HCT116 (cell line): ENCODE results near the gene HOXB7. TPM values are rescaled to one million over a fixed set of nuclear protein-coding genes. Genes with fewer than 3 reads are reported as not detected.

Experiments used
- ATAC-seq: fragments of 200-7000 bp; cut with Tn5 transposase; 2 replicates; pipeline ENCODE4 v1.9.1; 2020; ENCODE audit warnings: mild to moderate bottlenecking, moderate library complexity
- BruUV-seq: library from RNA; stranded (reverse); fragments of 400-500 nt; replicated peaks from 2 replicates; lab custom pipeline; 2021; lab: Mats Ljungman, UMichigan
- CTCF ChIA-PET: fragments of 300-600 bp; sonication (Branson Sonifier 250); formaldehyde crosslinking; loops from one replicate; lab custom pipeline; 2021; ENCODE audit warnings: antibody characterized with exemption; lab: Charles Lee
- POLR2A ChIA-PET: fragments of 300-600, 350-600 bp; sonication (Branson Sonifier 250); formaldehyde crosslinking; loops from one replicate; lab custom pipeline; 2021; ENCODE audit warnings: antibody characterized with exemption; lab: Charles Lee
- RAD21 ChIA-PET, 2 experiments: fragments of 300-600 bp; sonication (Branson Sonifier 250); formaldehyde crosslinking; loops; one replicate each; lab custom pipeline; 2023; ENCODE audit warnings: low total read pairs in 2 of 2; ENCODE audit not compliant: uncharacterized antibody in 2 of 2, unreplicated experiment in 2 of 2, low non-redundant PET in 1 of 2; lab: Charles Lee
- DNase-seq: peaks from one replicate; pipeline ENCODE4 v3.0.0-alpha.2; 2010; ENCODE audit warnings: low read depth, low spot score
- H2AFZ ChIP-seq: fragments of 200-600 bp; shearing (Covaris generic), sonication (generic); 2 replicates; pipeline ENCODE4 v1.6.1; 2017; ENCODE audit warnings: low read depth, mixed run types, mixed read lengths, antibody characterized with exemption, low read length; ENCODE audit not compliant: poor library complexity, severe bottlenecking
- H3K27ac ChIP-seq: 2 replicates; pipeline ENCODE4 v1.5.1; 2012; ENCODE audit warnings: low read depth, low read length
- H3K27me3 ChIP-seq: fragments of 200-600 bp; sonication (generic); 2 replicates; pipeline ENCODE4 v1.6.1; 2016; ENCODE audit warnings: mixed run types, low read length, mixed read lengths; ENCODE audit not compliant: insufficient read depth
- H3K36me3 ChIP-seq, 2 experiments: fragments of 200-500 bp in 1 of 2; fragments of 200-600 bp in 1 of 2; sonication (Bioruptor generic) in 1 of 2; sonication (generic) in 1 of 2; 2 replicates each; pipeline versions ENCODE4 v1.5.1 to v1.6.1; 2014 to 2016; ENCODE audit warnings: low read length in 2 of 2, inconsistent platforms in 1 of 2, mixed read lengths in 1 of 2, mixed run types in 1 of 2; ENCODE audit not compliant: insufficient read depth in 2 of 2, control insufficient read depth in 1 of 2
- H3K4me1 ChIP-seq, 2 experiments: fragments of 200-600 bp in 1 of 2; sonication (generic) in 1 of 2; 2 replicates each; pipeline versions ENCODE4 v1.5.1 to v1.6.1; 2012 to 2017; ENCODE audit warnings: low read length in 2 of 2, inconsistent platforms in 1 of 2, mild to moderate bottlenecking in 1 of 2, mixed read lengths in 1 of 2, mixed run types in 1 of 2, moderate library complexity in 1 of 2; ENCODE audit not compliant: insufficient read depth in 2 of 2, control insufficient read depth in 1 of 2
- H3K4me2 ChIP-seq: fragments of 200-600 bp; sonication (generic); 2 replicates; pipeline ENCODE4 v1.6.1; 2017; ENCODE audit warnings: mixed run types, low read length, mixed read lengths
- H3K4me3 ChIP-seq, 2 experiments: fragments of 200-600 bp in 1 of 2; sonication (generic) in 1 of 2; replicated peaks in 1 of 2; 2 replicates each; pipeline ENCODE4 v1.5.1; 2011 to 2016; ENCODE audit warnings: low read length in 2 of 2, control low read depth in 1 of 2, low read depth in 1 of 2, mild to moderate bottlenecking in 1 of 2, mixed read lengths in 1 of 2, mixed run types in 1 of 2
- H3K79me2 ChIP-seq: fragments of 200-600 bp; sonication (generic); 2 replicates; pipeline ENCODE4 v1.6.1; 2017; ENCODE audit warnings: mild to moderate bottlenecking, mixed run types, low read length, moderate library complexity, mixed read lengths; ENCODE audit not compliant: insufficient read depth
- H3K9ac ChIP-seq: fragments of 200-600 bp; sonication (generic); 2 replicates; pipeline ENCODE4 v1.6.1; 2016; ENCODE audit warnings: low read length, mixed read lengths
- H3K9me2 ChIP-seq: fragments of 200-600 bp; sonication (generic), shearing (Covaris generic); 2 replicates; pipeline ENCODE4 v1.6.1; 2017; ENCODE audit warnings: mixed run types, mild to moderate bottlenecking, moderate library complexity; ENCODE audit not compliant: insufficient read depth
- H3K9me3 ChIP-seq, 2 experiments: fragments of 200-500 bp in 1 of 2; fragments of 200-600 bp in 1 of 2; sonication (Bioruptor generic) in 1 of 2; sonication (generic) in 1 of 2; 2 replicates each; pipeline ENCODE4 v1.6.1; 2014 to 2017; ENCODE audit warnings: low read length in 2 of 2, mixed read lengths in 2 of 2, inconsistent platforms in 1 of 2, low read depth in 1 of 2, mild to moderate bottlenecking in 1 of 2, mixed run types in 1 of 2, moderate library complexity in 1 of 2; ENCODE audit not compliant: control insufficient read depth in 1 of 2, insufficient read depth in 1 of 2
- H4K20me1 ChIP-seq: fragments of 200-600 bp; sonication (generic), shearing (Covaris generic); 2 replicates; pipeline ENCODE4 v1.6.1; 2017; ENCODE audit warnings: mixed run types, mild to moderate bottlenecking, moderate library complexity; ENCODE audit not compliant: insufficient read depth
- CBX3 ChIP-seq: IDR thresholded peaks from 2 replicates; pipeline ENCODE4 v1.6.1; 2012; ENCODE audit warnings: low read depth
- CTCF ChIP-seq, 3 experiments: fragments of 200-600 bp in 1 of 3; sonication (generic) in 1 of 3; IDR thresholded peaks in 2 of 3; conservative IDR thresholded peaks in 1 of 3; 2 replicates each; pipeline ENCODE4 v1.5.1; 2012 to 2017; ENCODE audit warnings: low read depth in 2 of 3, low read length in 2 of 3, antibody characterized with exemption in 1 of 3, borderline replicate concordance in 1 of 3, control low read depth in 1 of 3, mild to moderate bottlenecking in 1 of 3, mixed read lengths in 1 of 3, mixed run types in 1 of 3, moderate library complexity in 1 of 3; ENCODE audit not compliant: insufficient read depth in 1 of 3
- EGR1 ChIP-seq: IDR thresholded peaks from 2 replicates; pipeline ENCODE4 v1.6.1; 2012; ENCODE audit warnings: low read depth
- ELF1 ChIP-seq: IDR thresholded peaks from 2 replicates; pipeline ENCODE4 v1.6.1; 2012; ENCODE audit warnings: low read depth, borderline replicate concordance
- EZH2 ChIP-seq: fragments of 200-600 bp; sonication (generic); IDR thresholded peaks from 2 replicates; pipeline ENCODE4 v1.6.1; 2017; ENCODE audit warnings: antibody characterized with exemption, mixed run types
- FOSL1 ChIP-seq: IDR thresholded peaks from 2 replicates; pipeline ENCODE4 v1.6.1; 2012; ENCODE audit warnings: low read depth
- JUND ChIP-seq: IDR thresholded peaks from 2 replicates; pipeline ENCODE4 v1.6.1; 2012
- POLR2A ChIP-seq: IDR thresholded peaks from 2 replicates; pipeline ENCODE4 v1.7.0; 2011; ENCODE audit warnings: borderline replicate concordance; ENCODE audit not compliant: insufficient read depth, insufficient read length; ENCODE audit errors: extremely low read depth
- POLR2AphosphoS5 ChIP-seq: IDR thresholded peaks from 2 replicates; pipeline ENCODE4 v1.6.1; 2011; ENCODE audit warnings: mild to moderate bottlenecking, low read depth, low read length, moderate library complexity
- SRF ChIP-seq: IDR thresholded peaks from 2 replicates; pipeline ENCODE4 v1.6.1; 2012; ENCODE audit warnings: low read depth
- YY1 ChIP-seq: IDR thresholded peaks from 2 replicates; pipeline ENCODE4 v1.6.1; 2011; ENCODE audit warnings: low read length, low read depth, moderate library complexity, mild to moderate bottlenecking; ENCODE audit not compliant: insufficient replicate concordance; ENCODE audit errors: extremely low read depth
- ZNF274 ChIP-seq: fragments of 200-500 bp; sonication (Bioruptor generic); IDR thresholded peaks from 2 replicates; pipeline ENCODE4 v1.6.1; 2014; ENCODE audit warnings: mild to moderate bottlenecking, low read depth, low read length, inconsistent platforms
- intact Hi-C: fragments of 100-400 bp; cut with micrococcal nuclease; formaldehyde crosslinking; loops from 2 replicates; pipeline ENCODE4 v1.10.0; 2022
- total RNA-seq: library from RNA; stranded (reverse); gene quantifications from one replicate; pipeline ENCODE4 v1.2.1, GENCODE V29; 2021; ENCODE audit not compliant: unreplicated experiment
- TF ChIP-seq, protein P1 (sequence below): IDR thresholded peaks from 2 replicates; pipeline ENCODE4 v1.6.1; 2012

Gene HOXB7
- total RNA-seq, 1 experiment from 2014 or later = 33.6 TPM

GRCh38 chr17:48588528-48588927 lies 22.3 kb downstream of the HOXB7 start:
- H4K20me1 ChIP-seq = no peaks in the 10 kb centered on the region
- intact Hi-C loops = no loop called here
- peaks cover 18 to 59% of the 10 kb centered on the region in 2 experiments for H3K4me1 ChIP-seq
- H3K4me2 ChIP-seq = no peak overlapping the region
- H3K9ac ChIP-seq = no peak overlapping the region
- ChIA-PET POLR2A (interaction anchor here (1.2 kb wide), 1 partner anchor 647 kb away, joined by 3 read pairs; the partner anchor contains the start of gene PNPO), RAD21 (interaction anchor here in 1 of 2 experiments (1.0 kb wide), 1 partner anchor 253 kb away, joined by 3 read pairs; no protein-coding TSS in a partner anchor), CTCF (interaction anchor here (1.1 to 2.0 kb wide), 9 partner anchors 24 to 562 kb away, joined by 3 to 9 read pairs (median 4); partner anchors contain the start of gene HOXB8)
- H3K79me2 ChIP-seq = peaks cover 56% of the 10 kb centered on the region
- TF ChIP-seq EGR1 = no peak
- no peak for TF ChIP-seq FOSL1
- TF ChIP-seq, protein P1, sequence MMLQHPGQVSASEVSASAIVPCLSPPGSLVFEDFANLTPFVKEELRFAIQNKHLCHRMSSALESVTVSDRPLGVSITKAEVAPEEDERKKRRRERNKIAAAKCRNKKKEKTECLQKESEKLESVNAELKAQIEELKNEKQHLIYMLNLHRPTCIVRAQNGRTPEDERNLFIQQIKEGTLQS = no peak
- TF ChIP-seq POLR2AphosphoS5 = no peak
- no peak for TF ChIP-seq JUND
- no peak for TF ChIP-seq ELF1
- no peak for TF ChIP-seq CBX3
- TF ChIP-seq POLR2A = no peak
- no peak for TF ChIP-seq SRF
- no peak for TF ChIP-seq EZH2
- TF ChIP-seq CTCF (IDR thresholded peaks at IDR 0.05 in 2 of 3, conservative IDR thresholded peaks at IDR 0.05 in 1 of 3; ENCODE audit: borderline replicate concordance in 1 of 3, insufficient read depth in 1 of 3, low read depth in 2 of 3, low read length in 2 of 3) = no peak
- no peak for TF ChIP-seq YY1
- TF ChIP-seq ZNF274 = no peak
- H3K36me3 ChIP-seq = peaks cover 0 to 4% of the 10 kb centered on the region in 2 experiments; a peak in 2 of 4 replicates
- H3K9me3 ChIP-seq = no peaks in the 10 kb centered on the region
- ATAC-seq (no peak), DNase-seq (no peak)
- H3K27ac ChIP-seq = peak overlapping the region; percentile 91
- no TSS peak for BruUV-seq
- H3K9me2 ChIP-seq = no peaks in the 10 kb centered on the region
- no peak overlapping the region for H2AFZ ChIP-seq
- no peak overlapping the region for H3K4me3 ChIP-seq
- H3K27me3 ChIP-seq = no peaks in the 10 kb centered on the region
